NB4 (cell line): Measurements from ENCODE around the gene C1QL2.

Experiments used
- CTCF ChIP-seq: IDR thresholded peaks from one replicate; pipeline ENCODE4 v1.5.1; 2012; ENCODE audit warnings: low read depth, low read length
- POLR2A ChIP-seq: IDR thresholded peaks from 2 replicates; pipeline ENCODE4 v1.6.1; 2011; ENCODE audit warnings: mild to moderate bottlenecking; ENCODE audit not compliant: insufficient read length; ENCODE audit errors: extremely low read depth

DNA sequence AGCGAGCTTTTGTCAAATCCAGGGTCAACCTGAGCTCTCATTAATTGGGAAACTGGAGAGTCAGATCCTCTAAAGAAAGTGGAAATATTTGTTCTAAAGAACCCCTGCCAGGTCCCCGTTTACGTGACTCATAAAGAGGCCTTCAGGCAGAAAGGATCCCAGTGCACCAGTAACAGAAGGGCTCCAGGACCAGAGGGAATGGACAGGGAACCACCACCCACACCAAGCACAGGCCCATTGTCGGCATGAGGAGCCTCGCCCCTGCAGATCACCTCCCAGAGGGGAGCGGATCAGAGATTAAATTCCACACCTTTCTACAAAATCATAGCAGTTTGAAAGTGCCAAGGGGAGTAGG lies 16.4 kb upstream of the C1QL2 start:
- TF ChIP-seq CTCF (no peak), POLR2A (no peak)
